HG02798 (cell line): ENCODE measurements around the gene SOBP.

Source experiments
- ATAC-seq: cut with Tn5 transposase; IDR thresholded peaks from one replicate; pipeline ENCODE4 v1.9.1; 2021; ENCODE audit warnings: mild to moderate bottlenecking; ENCODE audit not compliant: unreplicated experiment, poor library complexity

Gene SOBP

GRCh38 chr6:107668743-107669474, 179.0 kb downstream of the SOBP start:
- peak; percentile 89 for ATAC-seq

DNA sequence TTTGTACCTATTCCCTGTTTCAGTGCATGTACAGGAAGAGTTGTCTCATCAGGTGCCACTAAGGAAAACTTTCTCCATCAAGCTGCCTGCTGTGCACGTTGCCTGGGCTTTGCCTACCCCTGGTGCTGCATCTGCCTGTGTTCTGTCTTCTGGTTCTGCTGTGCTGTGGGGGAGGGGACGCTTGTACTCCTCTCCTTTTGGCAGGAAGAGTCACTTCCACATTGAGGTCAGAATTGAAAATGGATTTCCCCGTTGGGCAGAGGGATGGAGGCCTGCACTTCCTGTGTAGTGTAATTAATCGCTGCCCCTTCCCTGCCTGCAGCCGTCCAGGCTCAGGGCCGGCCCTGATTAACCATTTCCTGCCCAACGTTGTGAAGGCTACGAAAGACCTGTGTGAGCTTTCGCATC, 180.9 kb downstream of the SOBP start:
- no peak for ATAC-seq

- ATAC-seq: no peak
Observed at GRCh38 chr6:107673076-107673494, 183.2 kb downstream of the SOBP start.

GRCh38 chr6:107674995-107675738, 185.2 kb downstream of the SOBP start:
- ATAC-seq: peak; percentile 96

DNA sequence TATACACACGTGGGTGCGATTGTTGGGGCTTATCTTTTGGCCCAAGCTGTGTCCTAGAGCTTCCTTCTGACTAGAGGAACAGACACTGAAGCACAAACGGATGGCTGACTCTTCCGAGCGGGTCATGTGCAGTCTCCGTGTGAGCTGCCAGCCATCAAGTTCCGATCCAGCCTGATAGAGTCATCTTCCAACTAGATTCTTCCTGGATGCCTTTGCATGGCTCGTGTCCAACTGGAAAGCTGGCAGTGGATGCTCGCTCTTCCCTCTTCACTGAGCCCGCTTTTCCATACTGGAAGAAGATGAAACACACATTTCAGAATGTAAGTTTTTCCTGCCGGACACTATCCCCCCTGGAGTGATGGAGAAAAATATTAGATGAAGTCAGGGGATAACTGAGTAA, 186.1 kb downstream of the SOBP start:
- no peak for ATAC-seq

GRCh38 chr6:107677399-107677798, 187.5 kb downstream of the SOBP start:
- ATAC-seq: no peak

DNA sequence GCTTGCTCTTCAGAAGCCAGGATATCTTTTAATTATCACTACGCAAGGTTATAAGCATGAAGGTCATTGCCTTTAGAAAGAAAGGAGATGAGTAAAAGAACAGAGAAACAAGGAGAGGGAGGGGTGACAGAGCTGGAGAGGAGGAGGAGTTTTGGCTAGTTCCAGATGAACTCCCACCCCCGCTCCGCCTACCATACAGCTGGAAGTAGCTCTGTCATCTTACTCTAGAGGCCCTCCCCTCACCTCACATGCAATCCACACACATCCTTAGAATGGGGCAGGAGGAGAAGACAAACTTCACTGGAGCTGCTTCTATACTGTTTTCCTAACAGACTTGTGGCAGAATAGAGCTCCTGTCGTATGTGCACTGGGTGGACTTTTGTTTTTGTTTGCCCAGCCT, 189.5 kb downstream of the SOBP start:
- no peak for ATAC-seq

- no peak for ATAC-seq
Observed at GRCh38 chr6:107682721-107683120, 192.8 kb downstream of the SOBP start.

DNA sequence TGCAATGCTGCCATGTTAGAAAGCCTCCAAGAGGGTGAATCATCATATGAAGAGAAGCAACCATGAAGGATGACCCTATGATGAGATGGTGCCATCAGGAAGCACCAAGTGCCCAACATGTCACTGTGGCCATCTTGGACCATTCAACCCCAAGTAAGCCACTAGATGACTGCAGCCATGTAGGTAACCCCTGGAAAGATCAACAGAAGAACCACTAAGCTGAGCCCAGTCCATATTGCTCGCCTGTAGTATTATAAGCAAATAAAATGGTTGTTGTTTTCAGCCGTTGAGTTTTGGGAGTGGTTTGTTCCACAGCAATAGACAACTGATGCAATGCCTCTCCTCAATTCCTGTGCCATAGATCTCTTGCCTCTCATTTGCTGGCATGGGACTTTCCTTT, 193.3 kb downstream of the SOBP start:
- no peak for ATAC-seq

- no peak for ATAC-seq
Observed at GRCh38 chr6:107684996-107685395, 195.1 kb downstream of the SOBP start.

DNA sequence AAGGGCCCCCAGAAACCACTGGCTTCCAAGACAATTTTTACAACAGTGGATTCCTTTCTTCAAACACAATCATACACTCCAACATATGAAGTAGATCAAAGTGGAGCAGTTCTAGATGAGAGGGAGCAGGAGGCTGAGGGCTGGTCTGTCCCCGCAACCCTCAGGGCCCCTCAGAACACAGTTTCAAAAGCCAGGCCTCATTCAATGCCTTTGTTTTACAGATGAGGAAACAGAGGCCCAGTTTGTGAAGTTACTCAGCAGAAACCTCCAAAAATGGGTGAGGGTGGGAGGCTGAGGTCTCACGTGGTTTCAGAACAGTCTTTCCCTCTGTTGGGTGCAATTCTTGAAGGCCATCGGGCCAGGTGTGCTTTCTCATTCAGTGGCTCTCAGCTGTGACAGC, 199.3 kb downstream of the SOBP start:
- no peak for ATAC-seq

GRCh38 chr6:107689951-107690642, 200.2 kb downstream of the SOBP start:
- no peak for ATAC-seq

- ATAC-seq: no peak
Observed at GRCh38 chr6:107690643-107691061, 200.7 kb downstream of the SOBP start.

- no peak for ATAC-seq
Observed at GRCh38 chr6:107691062-107691751, 201.3 kb downstream of the SOBP start.

DNA sequence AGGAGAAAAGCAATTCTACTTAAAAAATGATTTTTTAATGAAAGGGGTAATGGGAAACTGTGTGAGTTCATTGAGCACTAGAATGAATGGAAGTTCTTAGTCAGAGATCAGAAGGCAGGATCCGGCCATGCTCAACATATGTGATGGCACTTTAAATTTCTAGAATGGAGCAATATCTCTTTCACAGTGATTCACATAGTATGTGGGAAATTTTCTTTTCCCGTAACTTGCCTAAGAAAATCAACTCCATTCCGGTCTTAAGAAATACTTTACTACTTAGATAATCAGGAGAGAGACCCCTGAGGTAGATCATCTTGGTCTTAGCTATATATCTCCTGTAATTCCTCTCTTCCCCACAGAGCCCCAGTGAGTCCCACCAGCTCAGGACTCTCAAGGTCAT, 202.4 kb downstream of the SOBP start:
- ATAC-seq: no peak

DNA sequence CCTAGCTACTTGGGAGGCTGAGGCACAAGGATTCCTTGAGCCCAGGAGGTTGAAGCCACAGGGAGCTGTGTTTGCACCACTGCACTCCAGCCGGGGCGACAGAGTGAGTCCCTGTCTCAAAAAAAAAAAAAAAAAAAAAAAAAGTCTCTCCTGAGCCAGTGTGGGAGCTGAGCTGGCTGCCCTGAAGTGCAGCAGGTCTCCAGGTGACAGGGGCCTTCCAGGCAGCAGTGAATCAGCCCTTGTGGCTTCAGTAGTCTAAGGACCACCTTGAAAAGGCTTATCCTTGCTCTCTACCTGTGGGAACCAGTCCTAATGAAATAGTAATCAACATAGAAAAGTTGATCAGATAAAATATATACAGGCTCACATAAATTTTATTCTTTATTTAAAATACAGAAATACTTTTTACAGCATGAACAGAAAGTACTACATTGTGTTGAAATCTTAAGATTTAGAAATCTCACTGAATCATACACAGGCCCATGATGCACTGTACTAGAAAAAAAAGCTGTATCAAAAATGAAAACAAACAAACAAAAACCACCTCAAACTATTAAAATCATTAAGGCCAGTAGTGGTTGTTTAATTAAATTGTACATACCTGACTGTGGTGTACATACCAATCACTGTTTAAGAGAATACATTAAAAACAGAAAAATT, 205.3 kb downstream of the SOBP start:
- ATAC-seq: no peak

- ATAC-seq: no peak
Observed at GRCh38 chr6:107697682-107698081, 207.8 kb downstream of the SOBP start.

DNA sequence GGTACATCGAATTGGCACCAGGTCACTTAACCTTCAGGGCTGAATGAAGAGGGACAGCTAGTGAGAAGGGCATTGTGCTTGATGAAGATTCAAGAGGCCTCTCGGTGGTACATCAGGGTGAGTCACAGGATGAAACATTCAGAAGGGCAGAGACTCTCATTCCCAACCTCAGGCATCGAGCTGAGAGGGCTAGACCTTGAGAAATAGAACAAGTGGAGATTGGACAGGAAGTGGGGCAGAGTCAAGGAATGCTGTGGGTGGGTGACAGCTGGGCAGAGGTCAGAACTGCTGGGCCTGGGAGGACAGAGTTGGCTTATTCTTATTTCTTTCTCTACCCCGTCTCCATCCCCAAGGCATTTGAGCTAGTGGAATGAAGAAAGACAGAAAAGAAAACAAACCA, 208.2 kb downstream of the SOBP start:
- no peak for ATAC-seq

DNA sequence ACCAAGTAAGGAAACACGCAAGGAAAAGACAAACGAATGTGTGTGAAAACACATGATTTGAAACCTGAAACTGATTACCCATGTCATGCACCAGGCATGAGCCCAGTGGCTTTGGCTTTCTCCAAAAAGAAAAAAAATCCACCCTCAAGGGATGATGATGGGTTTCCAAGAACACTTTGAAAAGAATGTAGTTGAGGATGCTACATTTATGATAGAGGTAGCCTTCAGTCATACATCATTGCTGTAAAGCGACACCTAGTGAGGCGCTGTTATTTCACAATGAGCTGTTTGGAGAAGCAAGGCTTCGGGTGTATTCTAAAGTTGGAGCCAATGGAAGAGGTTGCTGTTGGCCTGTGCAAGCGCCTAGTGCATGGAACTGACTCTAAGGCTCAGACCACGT, 209.3 kb downstream of the SOBP start:
- ATAC-seq: no peak

- ATAC-seq: no peak
Observed at GRCh38 chr6:107699697-107700325, 209.9 kb downstream of the SOBP start.
